H9 (cell line): Measurements from ENCODE around the gene ZBTB45. TPM values are rescaled to one million over a fixed set of nuclear protein-coding genes. Genes with fewer than 3 reads are reported as not detected.

ENCODE experiments used
- DNase-seq: peaks from one replicate; pipeline ENCODE4 v3.0.0-alpha.2; 2017
- H2AFZ ChIP-seq: one replicate; pipeline ENCODE4 v1.6.1; 2013; ENCODE audit warnings: mild to moderate bottlenecking, low read length, control low read depth, moderate library complexity
- H2AK5ac ChIP-seq: 2 replicates; pipeline ENCODE4 v1.6.1; 2013; ENCODE audit warnings: low read length, control low read depth, mixed read lengths; ENCODE audit not compliant: insufficient read length
- H2BK120ac ChIP-seq: one replicate; pipeline ENCODE4 v1.6.1; 2013; ENCODE audit warnings: low read depth, mild to moderate bottlenecking, low read length, control low read depth, inconsistent platforms; ENCODE audit not compliant: poor library complexity, severe bottlenecking
- H2BK12ac ChIP-seq: 2 replicates; pipeline ENCODE4 v1.6.1; 2013; ENCODE audit warnings: low read length, control low read depth, mixed read lengths, low read depth; ENCODE audit not compliant: insufficient read length
- H2BK15ac ChIP-seq: 2 replicates; pipeline ENCODE4 v1.6.1; 2013; ENCODE audit warnings: low read depth, low read length, control low read depth
- H2BK20ac ChIP-seq: one replicate; pipeline ENCODE4 v1.6.1; 2013; ENCODE audit warnings: low read depth, mild to moderate bottlenecking, low read length, control low read depth, inconsistent platforms; ENCODE audit not compliant: poor library complexity, severe bottlenecking
- H2BK5ac ChIP-seq: 2 replicates; pipeline ENCODE4 v1.6.1; 2013; ENCODE audit warnings: low read length, control low read depth, mixed read lengths; ENCODE audit not compliant: insufficient read length
- H3K14ac ChIP-seq: 2 replicates; pipeline ENCODE4 v1.6.1; 2013; ENCODE audit warnings: low read length, control low read depth; ENCODE audit not compliant: insufficient read depth
- H3K18ac ChIP-seq: 2 replicates; pipeline ENCODE4 v1.6.1; 2013; ENCODE audit warnings: low read depth, mild to moderate bottlenecking, mixed read lengths, low read length, control low read depth; ENCODE audit not compliant: insufficient read length
- H3K23ac ChIP-seq: 2 replicates; pipeline ENCODE4 v1.6.1; 2013; ENCODE audit warnings: low read length, control low read depth, mixed read lengths, low read depth; ENCODE audit not compliant: insufficient read length
- H3K23me2 ChIP-seq: 2 replicates; pipeline ENCODE4 v1.6.1; 2013; ENCODE audit warnings: low read depth, mild to moderate bottlenecking, mixed read lengths, low read length, control low read depth; ENCODE audit not compliant: insufficient read length, poor library complexity, severe bottlenecking
- H3K27ac ChIP-seq: 2 replicates; pipeline ENCODE4 v1.5.1; 2013; ENCODE audit warnings: low read length, control low read depth, mixed read lengths, low read depth; ENCODE audit not compliant: insufficient read length
- H3K27me3 ChIP-seq: 2 replicates; pipeline ENCODE4 v1.6.1; 2013; ENCODE audit warnings: low read length, control low read depth, inconsistent platforms; ENCODE audit not compliant: insufficient read depth
- H3K4ac ChIP-seq: 2 replicates; pipeline ENCODE4 v1.6.1; 2013; ENCODE audit warnings: low read depth, mild to moderate bottlenecking, control low read depth, inconsistent platforms, low read length, moderate library complexity
- H3K4me1 ChIP-seq: 2 replicates; pipeline ENCODE4 v1.6.1; 2013; ENCODE audit warnings: low read length, control low read depth, inconsistent platforms; ENCODE audit not compliant: insufficient read depth
- H3K4me2 ChIP-seq: 2 replicates; pipeline ENCODE4 v1.6.1; 2013; ENCODE audit warnings: low read length, control low read depth, mixed read lengths; ENCODE audit not compliant: insufficient read length, insufficient read depth
- H3K56ac ChIP-seq: 2 replicates; pipeline ENCODE4 v1.6.1; 2013; ENCODE audit warnings: low read depth, mild to moderate bottlenecking, mixed read lengths, low read length, control low read depth; ENCODE audit not compliant: insufficient read length
- H3K79me1 ChIP-seq: 2 replicates; pipeline ENCODE4 v1.6.1; 2013; ENCODE audit warnings: low read depth, mild to moderate bottlenecking, moderate library complexity, low read length, control low read depth, inconsistent platforms; ENCODE audit not compliant: insufficient read depth, poor library complexity, severe bottlenecking
- H3K79me2 ChIP-seq: 2 replicates; pipeline ENCODE4 v1.6.1; 2013; ENCODE audit warnings: low read length, control low read depth, inconsistent platforms; ENCODE audit not compliant: insufficient read depth
- H3K9ac ChIP-seq: 2 replicates; pipeline ENCODE4 v1.6.1; 2013; ENCODE audit warnings: low read length, control low read depth, mixed read lengths; ENCODE audit not compliant: insufficient read length; ENCODE audit errors: extremely low read depth
- H3K9me3 ChIP-seq: one replicate; pipeline ENCODE4 v1.6.1; 2013; ENCODE audit warnings: low read depth, low read length, inconsistent platforms; ENCODE audit not compliant: control insufficient read depth
- H3T11ph ChIP-seq: one replicate; pipeline ENCODE4 v1.6.1; 2013; ENCODE audit warnings: mild to moderate bottlenecking, low read length, control low read depth, inconsistent platforms
- H4K20me1 ChIP-seq: one replicate; pipeline ENCODE4 v1.6.1; 2013; ENCODE audit not compliant: control insufficient read depth, insufficient read length, insufficient read depth
- H4K5ac ChIP-seq: 2 replicates; pipeline ENCODE4 v1.6.1; 2013; ENCODE audit warnings: low read depth, mild to moderate bottlenecking, mixed read lengths, low read length, control low read depth; ENCODE audit not compliant: insufficient read length
- H4K8ac ChIP-seq: replicated peaks from 2 replicates; pipeline ENCODE4 v1.6.1; 2013; ENCODE audit warnings: low read length, control low read depth, mixed read lengths, low read depth; ENCODE audit not compliant: insufficient read length
- H4K91ac ChIP-seq: 2 replicates; pipeline ENCODE4 v1.6.1; 2013; ENCODE audit warnings: low read depth, mild to moderate bottlenecking, moderate library complexity, mixed read lengths, low read length, control low read depth; ENCODE audit not compliant: insufficient read length
- H3K27ac Mint-ChIP-seq, 3 experiments: 2 replicates in 2 of 3; 3 replicates in 1 of 3; pipeline ENCODE4 v1.8.0; 2020 to 2021; ENCODE audit warnings: mixed read lengths in 3 of 3, mild to moderate bottlenecking in 1 of 3, moderate library complexity in 1 of 3
- H3K27me3 Mint-ChIP-seq: 2 replicates; pipeline ENCODE4 v1.8.0; 2021; ENCODE audit warnings: low read depth, mild to moderate bottlenecking, moderate library complexity, mixed read lengths
- H3K36me3 Mint-ChIP-seq, 3 experiments: 2 replicates in 2 of 3; 3 replicates in 1 of 3; pipeline ENCODE4 v1.8.0; 2020 to 2021; ENCODE audit warnings: low read depth in 3 of 3, mixed read lengths in 3 of 3; ENCODE audit not compliant: insufficient read depth in 1 of 3
- H3K4me1 Mint-ChIP-seq, 2 experiments: 2 replicates each; pipeline ENCODE4 v1.8.0; 2020; ENCODE audit warnings: mixed read lengths in 2 of 2
- H3K4me3 Mint-ChIP-seq, 2 experiments: 2 replicates in 1 of 2; 3 replicates in 1 of 2; pipeline ENCODE4 v1.8.0; 2020 to 2021; ENCODE audit warnings: mild to moderate bottlenecking in 2 of 2, mixed read lengths in 2 of 2, moderate library complexity in 1 of 2
- H3K9me3 Mint-ChIP-seq, 2 experiments: 2 replicates in 1 of 2; 3 replicates in 1 of 2; pipeline ENCODE4 v1.8.0; 2020; ENCODE audit warnings: mild to moderate bottlenecking in 2 of 2, mixed read lengths in 2 of 2, moderate library complexity in 1 of 2
- CTCF ChIP-seq: fragments of 200-600 bp; sonication (generic); conservative IDR thresholded peaks from 3 replicates; pipeline ENCODE4 v1.8.0; 2021; ENCODE audit warnings: antibody characterized with exemption, mild to moderate bottlenecking
- WGBS: extraction: QIAGEN DNeasy Blood & Tissue Kit; methylation state at CpG from one replicate; pipeline ENCODE4 v1.1.7; 2013; ENCODE audit warnings: missing lambda C conversion rate, low lambda C conversion rate, mixed read lengths; ENCODE audit not compliant: insufficient read length; ENCODE audit errors: extremely low coverage; 5-methylcytosine and 5-hydroxymethylcytosine counted together
- total RNA-seq: library from RNA; stranded (reverse); gene quantifications from 2 replicates; pipeline ENCODE4 v1.2.1, GENCODE V29; 2021

The ZBTB45 gene
- total RNA-seq, 1 experiment from 2014 or later: 18.7 TPM

DNA sequence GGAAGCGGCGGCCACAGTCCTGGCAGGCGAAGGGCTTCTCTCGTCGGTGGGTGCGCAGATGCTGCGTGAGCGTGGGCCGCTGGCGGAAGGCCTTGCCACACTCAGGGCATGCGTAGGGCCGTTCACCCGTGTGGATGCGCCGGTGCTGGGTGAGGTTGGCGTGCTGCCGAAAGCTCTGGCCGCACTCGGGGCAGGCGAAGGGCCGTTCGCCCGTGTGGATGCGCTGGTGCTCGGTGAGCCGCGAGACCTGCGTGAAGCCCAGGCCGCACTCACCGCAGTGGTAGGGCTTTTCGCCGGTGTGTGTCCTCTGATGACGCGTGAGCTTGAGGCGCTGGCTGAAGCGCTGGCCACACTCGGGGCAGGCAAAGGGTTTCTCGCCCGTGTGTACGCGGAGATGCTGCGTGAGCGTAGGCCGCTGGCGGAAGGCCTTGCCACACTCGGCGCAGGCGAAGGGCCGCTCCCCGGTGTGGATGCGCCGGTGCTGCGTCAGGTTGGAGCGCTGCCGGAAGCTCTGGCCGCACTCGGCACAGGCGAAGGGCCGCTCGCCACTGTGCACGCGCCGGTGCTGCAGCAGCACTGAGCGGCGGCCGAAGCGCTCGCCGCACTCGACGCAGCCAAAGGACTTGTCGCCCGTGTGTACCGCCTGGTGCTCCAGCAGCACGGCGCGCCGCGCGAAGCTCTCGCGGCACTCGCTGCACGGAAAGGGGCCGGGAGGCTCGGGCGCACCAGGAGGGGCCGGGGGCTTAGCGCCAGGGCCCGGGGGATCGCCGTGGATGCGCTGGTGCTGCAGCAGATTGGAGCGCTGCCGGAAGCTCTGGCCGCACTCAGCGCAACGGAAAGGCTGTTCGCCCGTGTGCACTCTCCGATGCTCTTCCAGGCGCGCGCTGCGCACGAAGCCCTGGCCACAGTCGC, 42.8 kb upstream of the ZBTB45 start:
- H3K4me1 Mint-ChIP-seq: peaks cover 2 to 14% of the 10 kb centered on the region in 2 experiments; a peak in 3 of 4 replicates
- no peak overlapping the region for H2BK12ac ChIP-seq
- no peak overlapping the region for H4K5ac ChIP-seq
- H3K79me1 ChIP-seq: no peaks in the 10 kb centered on the region
- H3K27me3 ChIP-seq: no peaks in the 10 kb centered on the region
- no peak for TF ChIP-seq CTCF
- no peak overlapping the region for H2BK20ac ChIP-seq
- no peak overlapping the region for H3K9ac ChIP-seq
- no peak overlapping the region; the same call in 1 of the 2 replicates for H3K14ac ChIP-seq
- no peak overlapping the region for H3K56ac ChIP-seq
- H2AK5ac ChIP-seq: no peak overlapping the region
- H2BK15ac ChIP-seq: no peak overlapping the region
- no peak overlapping the region for H2BK120ac ChIP-seq
- no CpG with 5 or more reads among the region's 107 CpGs for WGBS
- no peak overlapping the region for H3K27ac ChIP-seq
- peaks cover 5% of the 10 kb centered on the region; the same call in 1 of the 2 replicates for H3K79me2 ChIP-seq
- no peak overlapping the region for H3K18ac ChIP-seq
- H3K23me2 ChIP-seq: peaks cover 4% of the 10 kb centered on the region
- H3K27me3 Mint-ChIP-seq: no peaks in the 10 kb centered on the region; the same call in 1 of the 2 replicates
- H3K4me2 ChIP-seq: no peak overlapping the region
- no peak overlapping the region for H3K27ac Mint-ChIP-seq
- H2AFZ ChIP-seq: no peak overlapping the region
- H2BK5ac ChIP-seq: no peak overlapping the region
- peak; percentile 44 for DNase-seq
- no peak overlapping the region for H4K91ac ChIP-seq
- H3K9me3 ChIP-seq: no peaks in the 10 kb centered on the region
- H3K4me1 ChIP-seq: no peaks in the 10 kb centered on the region
- no peaks in the 10 kb centered on the region for H4K20me1 ChIP-seq
- no peaks in the 10 kb centered on the region; a peak in 1 of 5 replicates for H3K9me3 Mint-ChIP-seq
- peaks cover 6 to 25% (median 11%) of the 10 kb centered on the region in 3 experiments; a peak in 6 of 7 replicates for H3K36me3 Mint-ChIP-seq
- H3K4ac ChIP-seq: no peak overlapping the region
- no peak overlapping the region for H3K4me3 Mint-ChIP-seq
- H4K8ac ChIP-seq: no peak overlapping the region
- H3K23ac ChIP-seq: no peak overlapping the region
- H3T11ph ChIP-seq: no peak overlapping the region
